ENCODE data around the gene PRODH2. TPM values are rescaled to one million over a fixed set of nuclear protein-coding genes. Genes with fewer than 3 reads are reported as not detected.
"Not testable (repeated sequence)": the region's sequence is repeated elsewhere in the genome, so short reads cannot be mapped to it uniquely, and the experiment has no call there.

The PRODH2 gene
- total RNA-seq, 2 donors from 2014 or later: not detected

DNA sequence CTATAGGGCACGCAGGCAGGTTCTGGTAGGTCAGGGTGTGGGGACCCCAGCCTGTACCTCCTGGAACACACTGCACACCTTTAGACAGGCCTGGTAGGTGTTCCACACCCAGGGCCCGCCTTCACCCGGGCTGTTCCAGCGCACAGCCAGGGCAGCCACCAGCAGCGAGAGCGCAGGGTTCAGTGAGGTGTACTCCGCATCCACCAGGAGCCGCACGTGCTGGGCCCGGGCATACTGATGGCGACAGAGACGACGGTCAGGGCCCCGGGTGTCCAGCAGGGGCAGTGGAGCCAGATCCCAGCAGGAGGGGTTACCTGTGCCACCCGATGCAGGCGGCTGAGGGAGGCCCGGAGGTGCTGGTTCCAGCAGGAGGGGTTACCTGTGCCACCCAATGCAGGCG, 6.0 kb downstream of the PRODH2 start:
- ATAC-seq (ENCODE audit: insufficient number of reproducible peaks, low FRiP score, low read depth) (no peak), DNase-seq (ENCODE audit: low spot score) (no peak)
- TF ChIP-seq, protein P1, sequence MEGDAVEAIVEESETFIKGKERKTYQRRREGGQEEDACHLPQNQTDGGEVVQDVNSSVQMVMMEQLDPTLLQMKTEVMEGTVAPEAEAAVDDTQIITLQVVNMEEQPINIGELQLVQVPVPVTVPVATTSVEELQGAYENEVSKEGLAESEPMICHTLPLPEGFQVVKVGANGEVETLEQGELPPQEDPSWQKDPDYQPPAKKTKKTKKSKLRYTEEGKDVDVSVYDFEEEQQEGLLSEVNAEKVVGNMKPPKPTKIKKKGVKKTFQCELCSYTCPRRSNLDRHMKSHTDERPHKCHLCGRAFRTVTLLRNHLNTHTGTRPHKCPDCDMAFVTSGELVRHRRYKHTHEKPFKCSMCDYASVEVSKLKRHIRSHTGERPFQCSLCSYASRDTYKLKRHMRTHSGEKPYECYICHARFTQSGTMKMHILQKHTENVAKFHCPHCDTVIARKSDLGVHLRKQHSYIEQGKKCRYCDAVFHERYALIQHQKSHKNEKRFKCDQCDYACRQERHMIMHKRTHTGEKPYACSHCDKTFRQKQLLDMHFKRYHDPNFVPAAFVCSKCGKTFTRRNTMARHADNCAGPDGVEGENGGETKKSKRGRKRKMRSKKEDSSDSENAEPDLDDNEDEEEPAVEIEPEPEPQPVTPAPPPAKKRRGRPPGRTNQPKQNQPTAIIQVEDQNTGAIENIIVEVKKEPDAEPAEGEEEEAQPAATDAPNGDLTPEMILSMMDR (IDR thresholded peaks at IDR 0.05): no peak
- H3K27me3 ChIP-seq (replicated peaks; ENCODE audit: insufficient read depth): no peaks in the 10 kb centered on the region
- H3K4me3 ChIP-seq: no peak overlapping the region
- H3K4me1 ChIP-seq (ENCODE audit: control insufficient read depth in 1 of 2, low read depth in 2 of 2): no peaks in the 10 kb centered on the region
- H3K27ac ChIP-seq: no peak overlapping the region
- no peaks in the 10 kb centered on the region for H3K36me3 ChIP-seq
- H3K9me3 ChIP-seq: no peaks in the 10 kb centered on the region

DNA sequence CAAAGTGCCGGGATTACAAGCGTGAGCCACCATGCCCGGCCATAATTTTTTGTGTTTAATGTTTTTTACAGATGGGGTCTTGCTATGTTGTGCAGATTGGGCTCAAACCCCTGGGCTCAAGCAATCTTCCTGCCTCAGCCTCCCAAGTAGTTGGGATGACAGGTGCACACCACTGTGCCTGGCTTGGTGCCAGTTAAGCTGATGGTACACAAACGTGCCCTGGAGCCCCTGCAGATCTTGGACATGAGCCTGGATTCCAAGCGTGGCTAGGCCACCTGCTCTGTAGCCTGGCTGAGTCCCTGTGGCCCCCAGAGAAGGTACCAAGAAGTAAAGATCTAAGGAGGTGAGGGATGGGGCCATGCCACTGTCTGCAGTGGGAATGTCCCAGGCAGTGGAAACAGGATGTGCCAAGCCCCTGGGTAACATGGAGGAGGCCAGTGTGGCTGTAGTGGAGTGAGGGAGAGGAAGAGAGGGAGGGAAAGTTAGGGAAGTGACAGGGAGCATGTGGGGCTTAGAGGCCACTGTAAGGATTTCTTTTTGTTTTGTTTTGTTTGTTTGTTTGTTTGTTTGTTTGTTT, 7.0 kb downstream of the PRODH2 start:
- ATAC-seq (ENCODE audit: insufficient number of reproducible peaks, low FRiP score, low read depth): no peak
- H3K27me3 ChIP-seq (replicated peaks; ENCODE audit: insufficient read depth): no peaks in the 10 kb centered on the region
- no peaks in the 10 kb centered on the region for H3K36me3 ChIP-seq
- no peak for DNase-seq (ENCODE audit: low spot score)
- TF ChIP-seq, protein P1 (IDR thresholded peaks at IDR 0.05): no peak
- no peaks in the 10 kb centered on the region for H3K9me3 ChIP-seq
- H3K4me1 ChIP-seq (ENCODE audit: control insufficient read depth in 1 of 2, low read depth in 2 of 2): no peaks in the 10 kb centered on the region
- no peak overlapping the region for H3K27ac ChIP-seq
- H3K4me3 ChIP-seq: no peak overlapping the region

DNA sequence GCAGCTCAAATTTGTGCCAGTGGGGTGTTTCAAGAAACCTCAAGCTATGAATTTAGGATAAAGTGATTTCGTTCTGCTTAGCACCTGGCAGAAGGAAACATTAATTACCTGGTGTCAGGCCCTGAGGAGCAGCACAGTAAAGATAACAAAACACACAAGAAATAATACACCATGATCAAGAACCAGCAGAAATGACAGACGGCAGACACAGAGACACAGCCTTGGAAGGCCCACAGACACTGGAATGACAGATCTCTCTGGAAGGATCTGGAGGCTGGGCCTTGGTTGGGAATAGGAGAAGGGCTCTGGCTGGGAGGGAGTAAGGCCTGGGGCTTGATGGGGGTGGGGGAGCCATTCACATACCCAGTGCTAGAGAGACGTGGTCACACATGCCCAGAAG, 10.8 kb downstream of the PRODH2 start:
- ATAC-seq (ENCODE audit: insufficient number of reproducible peaks, low FRiP score, low read depth) (no peak), DNase-seq (ENCODE audit: low spot score) (no peak)
- no peaks in the 10 kb centered on the region for H3K36me3 ChIP-seq
- H3K27me3 ChIP-seq (replicated peaks; ENCODE audit: insufficient read depth): peaks cover 2% of the 10 kb centered on the region
- no peaks in the 10 kb centered on the region for H3K9me3 ChIP-seq
- H3K4me3 ChIP-seq: no peak overlapping the region
- H3K4me1 ChIP-seq (ENCODE audit: control insufficient read depth in 1 of 2, low read depth in 2 of 2): no peaks in the 10 kb centered on the region
- TF ChIP-seq, protein P1 (IDR thresholded peaks at IDR 0.05): no peak
- H3K27ac ChIP-seq: no peak overlapping the region

DNA sequence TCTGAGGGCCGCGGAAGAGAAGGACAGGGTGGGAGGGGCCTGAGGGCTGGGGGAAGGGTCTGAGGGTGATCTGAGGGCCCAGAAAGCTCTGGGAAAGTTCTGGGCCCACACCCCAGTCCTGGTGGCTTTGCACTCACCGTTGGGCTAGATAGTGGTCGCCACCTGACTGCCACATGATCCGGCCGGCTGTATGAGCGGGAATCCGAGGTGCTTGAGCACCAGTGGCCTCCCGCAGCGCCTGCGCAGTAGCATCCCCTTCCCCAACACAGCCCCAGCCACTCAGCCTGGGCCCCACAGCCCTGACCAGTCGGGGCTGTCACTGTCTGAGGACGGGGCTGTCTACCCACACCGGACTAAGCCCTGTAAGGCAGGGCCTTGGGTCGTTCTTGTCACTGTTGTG, 15.0 kb downstream of the PRODH2 start:
- ATAC-seq (ENCODE audit: insufficient number of reproducible peaks, low FRiP score, low read depth) (no peak), DNase-seq (ENCODE audit: low spot score) (no peak)
- peaks cover 4% of the 10 kb centered on the region for H3K27me3 ChIP-seq (replicated peaks; ENCODE audit: insufficient read depth)
- no peaks in the 10 kb centered on the region for H3K36me3 ChIP-seq
- H3K9me3 ChIP-seq: no peaks in the 10 kb centered on the region
- TF ChIP-seq, protein P1 (IDR thresholded peaks at IDR 0.05): no peak
- no peak overlapping the region for H3K27ac ChIP-seq
- no peak overlapping the region for H3K4me3 ChIP-seq
- H3K4me1 ChIP-seq (ENCODE audit: control insufficient read depth in 1 of 2, low read depth in 2 of 2): no peaks in the 10 kb centered on the region

DNA sequence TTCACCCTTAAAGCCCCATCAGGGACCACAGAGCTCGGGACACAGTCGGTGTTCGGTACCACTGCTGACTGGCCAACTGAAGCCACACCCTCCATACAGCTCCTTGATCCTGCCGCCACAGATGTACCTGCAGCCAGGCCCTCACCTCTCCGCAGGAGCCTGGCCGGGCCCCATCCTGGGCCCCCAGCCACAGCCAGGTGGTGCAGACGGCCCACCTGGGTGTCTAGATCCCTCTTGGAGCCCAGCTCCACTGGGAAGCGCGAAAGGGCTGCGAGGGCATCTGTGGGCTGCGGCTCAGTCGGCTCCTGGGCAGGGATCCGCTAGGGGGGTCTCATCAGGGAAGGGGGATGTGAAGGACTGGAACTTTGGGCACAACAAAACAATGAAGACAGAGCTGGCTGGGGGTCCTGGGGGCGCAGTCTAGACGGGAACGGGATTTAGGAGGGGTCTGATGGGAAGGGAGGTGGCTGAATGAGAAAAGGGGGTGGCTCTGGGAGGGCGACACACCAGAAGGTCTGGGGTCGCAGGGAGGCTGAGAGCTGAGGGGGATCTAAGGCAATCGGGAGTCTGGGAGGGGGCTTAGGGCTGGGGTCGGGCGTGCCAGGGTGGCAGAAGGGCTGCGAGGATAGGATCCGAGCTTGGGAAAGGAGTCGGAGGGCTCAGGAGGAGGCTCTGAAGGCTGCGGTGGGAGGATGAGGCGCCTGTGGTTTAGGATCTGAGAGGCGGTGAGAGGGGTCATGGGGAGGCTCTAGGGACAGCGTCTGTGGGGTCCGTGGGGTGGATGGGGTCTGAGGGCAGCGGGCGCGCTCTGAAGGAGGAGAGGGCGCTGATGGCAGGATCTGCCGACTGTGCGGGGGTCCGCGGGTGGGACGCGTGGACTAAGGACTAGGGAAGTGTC, 15.8 kb downstream of the PRODH2 start:
- TF ChIP-seq, protein P1 (IDR thresholded peaks at IDR 0.05): no peak
- Histone ChIP-seq H3K27me3 (replicated peaks; ENCODE audit: insufficient read depth) (peaks cover 4% of the 10 kb centered on the region), H3K4me3 (no peak overlapping the region), H3K4me1 (ENCODE audit: control insufficient read depth in 1 of 2, low read depth in 2 of 2) (no peaks in the 10 kb centered on the region), H3K9me3 (no peaks in the 10 kb centered on the region), H3K36me3 (no peaks in the 10 kb centered on the region), H3K27ac (no peak overlapping the region)
- DNase-seq (ENCODE audit: low spot score) (no peak), ATAC-seq (ENCODE audit: insufficient number of reproducible peaks, low FRiP score, low read depth) (no peak)

DNA sequence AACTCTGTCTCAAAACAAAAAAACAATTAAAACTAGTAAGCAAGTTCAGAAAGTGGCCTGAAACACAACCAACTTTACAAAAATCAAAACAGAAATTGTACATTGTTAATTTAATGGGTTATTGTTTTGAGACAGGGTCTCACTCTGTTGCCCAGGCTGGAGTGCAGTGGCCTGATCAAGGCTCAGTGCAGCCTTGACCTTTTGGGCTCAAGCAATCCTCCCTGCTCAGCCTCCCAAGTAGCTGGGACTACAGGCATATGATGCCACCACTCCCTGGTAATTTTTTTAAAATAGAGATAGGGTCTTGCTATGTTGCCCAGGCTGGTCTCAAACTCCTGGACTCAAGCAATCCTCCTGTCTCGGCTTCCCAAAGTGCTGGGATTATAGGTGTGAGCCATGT, 17.1 kb downstream of the PRODH2 start:
- not testable (repeated sequence) for H3K9me3 ChIP-seq; H3K4me1 ChIP-seq (ENCODE audit: control insufficient read depth in 1 of 2, low read depth in 2 of 2); H3K4me3 ChIP-seq; H3K27me3 ChIP-seq (replicated peaks; ENCODE audit: insufficient read depth); H3K27ac ChIP-seq; ATAC-seq (ENCODE audit: insufficient number of reproducible peaks, low FRiP score, low read depth); H3K36me3 ChIP-seq; DNase-seq (ENCODE audit: low spot score)
